Measurements from ENCODE around the gene TBC1D9.

DNA sequence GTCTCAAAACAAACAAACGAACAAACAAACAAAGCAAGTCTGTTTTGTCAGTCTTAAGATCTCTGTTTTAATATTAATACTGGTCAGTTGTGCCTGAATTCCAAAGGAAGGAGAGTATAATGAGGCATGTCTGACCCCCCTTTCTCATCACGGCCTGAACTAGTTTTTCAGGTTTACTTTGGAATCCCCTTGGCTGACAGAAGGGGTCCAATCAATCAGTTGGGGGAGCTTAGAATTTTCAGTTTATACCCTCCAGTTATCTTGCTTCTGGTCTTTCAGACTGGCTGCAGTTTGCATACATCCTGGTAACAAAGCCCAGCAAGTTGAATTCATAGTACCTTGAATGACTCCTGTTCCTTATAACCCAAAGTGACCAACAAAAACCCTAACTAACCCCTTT is 41.1 kb downstream of the TBC1D9 start:
- TF ChIP-seq EZH2 (IDR thresholded peaks at IDR 0.05; ENCODE audit: insufficient read depth, poor library complexity, severe bottlenecking) (no peak), EZH2phosphoT487 (IDR thresholded peaks at IDR 0.05; ENCODE audit: insufficient read depth, low read depth) (no peak)

All from GM23248 (cell line).